Measurements from ENCODE around the gene RAB33B.

DNA sequence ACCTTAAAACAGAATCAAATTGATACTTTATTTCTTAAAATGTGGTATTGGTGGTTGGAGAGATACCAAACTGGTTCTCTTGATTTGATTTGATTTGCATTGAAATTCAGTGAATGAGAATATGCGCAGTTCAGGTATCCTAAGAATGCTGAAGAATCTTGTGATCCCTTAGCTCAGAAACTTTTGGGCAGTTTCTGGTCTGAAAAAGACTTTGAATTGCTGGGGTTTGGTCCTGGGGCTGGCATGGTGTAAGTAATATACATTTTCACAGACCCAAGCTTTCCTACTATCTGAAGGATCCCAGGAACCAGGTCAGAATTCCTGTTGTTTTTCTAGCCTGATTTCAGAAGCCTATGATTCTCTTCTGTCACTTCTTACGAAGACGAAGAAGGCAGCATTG lies 6.6 kb downstream of the RAB33B start:
- TF ChIP-seq, protein P1, sequence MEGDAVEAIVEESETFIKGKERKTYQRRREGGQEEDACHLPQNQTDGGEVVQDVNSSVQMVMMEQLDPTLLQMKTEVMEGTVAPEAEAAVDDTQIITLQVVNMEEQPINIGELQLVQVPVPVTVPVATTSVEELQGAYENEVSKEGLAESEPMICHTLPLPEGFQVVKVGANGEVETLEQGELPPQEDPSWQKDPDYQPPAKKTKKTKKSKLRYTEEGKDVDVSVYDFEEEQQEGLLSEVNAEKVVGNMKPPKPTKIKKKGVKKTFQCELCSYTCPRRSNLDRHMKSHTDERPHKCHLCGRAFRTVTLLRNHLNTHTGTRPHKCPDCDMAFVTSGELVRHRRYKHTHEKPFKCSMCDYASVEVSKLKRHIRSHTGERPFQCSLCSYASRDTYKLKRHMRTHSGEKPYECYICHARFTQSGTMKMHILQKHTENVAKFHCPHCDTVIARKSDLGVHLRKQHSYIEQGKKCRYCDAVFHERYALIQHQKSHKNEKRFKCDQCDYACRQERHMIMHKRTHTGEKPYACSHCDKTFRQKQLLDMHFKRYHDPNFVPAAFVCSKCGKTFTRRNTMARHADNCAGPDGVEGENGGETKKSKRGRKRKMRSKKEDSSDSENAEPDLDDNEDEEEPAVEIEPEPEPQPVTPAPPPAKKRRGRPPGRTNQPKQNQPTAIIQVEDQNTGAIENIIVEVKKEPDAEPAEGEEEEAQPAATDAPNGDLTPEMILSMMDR (IDR thresholded peaks at IDR 0.05) = no peak
- no peak for TF ChIP-seq POLR2AphosphoS5 (IDR thresholded peaks at IDR 0.05; ENCODE audit: low read depth, low read length)
- TF ChIP-seq, protein P2, sequence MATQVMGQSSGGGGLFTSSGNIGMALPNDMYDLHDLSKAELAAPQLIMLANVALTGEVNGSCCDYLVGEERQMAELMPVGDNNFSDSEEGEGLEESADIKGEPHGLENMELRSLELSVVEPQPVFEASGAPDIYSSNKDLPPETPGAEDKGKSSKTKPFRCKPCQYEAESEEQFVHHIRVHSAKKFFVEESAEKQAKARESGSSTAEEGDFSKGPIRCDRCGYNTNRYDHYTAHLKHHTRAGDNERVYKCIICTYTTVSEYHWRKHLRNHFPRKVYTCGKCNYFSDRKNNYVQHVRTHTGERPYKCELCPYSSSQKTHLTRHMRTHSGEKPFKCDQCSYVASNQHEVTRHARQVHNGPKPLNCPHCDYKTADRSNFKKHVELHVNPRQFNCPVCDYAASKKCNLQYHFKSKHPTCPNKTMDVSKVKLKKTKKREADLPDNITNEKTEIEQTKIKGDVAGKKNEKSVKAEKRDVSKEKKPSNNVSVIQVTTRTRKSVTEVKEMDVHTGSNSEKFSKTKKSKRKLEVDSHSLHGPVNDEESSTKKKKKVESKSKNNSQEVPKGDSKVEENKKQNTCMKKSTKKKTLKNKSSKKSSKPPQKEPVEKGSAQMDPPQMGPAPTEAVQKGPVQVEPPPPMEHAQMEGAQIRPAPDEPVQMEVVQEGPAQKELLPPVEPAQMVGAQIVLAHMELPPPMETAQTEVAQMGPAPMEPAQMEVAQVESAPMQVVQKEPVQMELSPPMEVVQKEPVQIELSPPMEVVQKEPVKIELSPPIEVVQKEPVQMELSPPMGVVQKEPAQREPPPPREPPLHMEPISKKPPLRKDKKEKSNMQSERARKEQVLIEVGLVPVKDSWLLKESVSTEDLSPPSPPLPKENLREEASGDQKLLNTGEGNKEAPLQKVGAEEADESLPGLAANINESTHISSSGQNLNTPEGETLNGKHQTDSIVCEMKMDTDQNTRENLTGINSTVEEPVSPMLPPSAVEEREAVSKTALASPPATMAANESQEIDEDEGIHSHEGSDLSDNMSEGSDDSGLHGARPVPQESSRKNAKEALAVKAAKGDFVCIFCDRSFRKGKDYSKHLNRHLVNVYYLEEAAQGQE (IDR thresholded peaks at IDR 0.05; ENCODE audit: insufficient read depth in 1 of 2, low read depth in 2 of 2, low read length in 1 of 2) = no peak

All from Panc1 (cell line).